ENCODE data around the gene PELI2. TPM values are rescaled to one million over a fixed set of nuclear protein-coding genes. Genes with fewer than 3 reads are reported as not detected.

Gene PELI2
- total and polyA plus RNA-seq, 2 experiments from 2014 or later = 8.0 to 24.5 TPM

- DNase-seq (ENCODE audit: low spot score) (no peak), ATAC-seq (peak; percentile 81)
- H3K27ac ChIP-seq (ENCODE audit: low read depth) = no peak overlapping the region
- H3K9me2 ChIP-seq (ENCODE audit: insufficient read depth) = no peaks in the 10 kb centered on the region
- H4K20me1 ChIP-seq (replicated peaks; ENCODE audit: insufficient read depth) = no peaks in the 10 kb centered on the region
- H3K4me2 ChIP-seq = no peak overlapping the region
- H3F3A ChIP-seq (replicated peaks; ENCODE audit: low read depth) = no peaks in the 10 kb centered on the region
- H3K4me3 ChIP-seq = no peak overlapping the region
- peaks cover 15% of the 10 kb centered on the region for H3K4me1 Mint-ChIP-seq
- no peaks in the 10 kb centered on the region for H3K27me3 ChIP-seq (ENCODE audit: insufficient read depth)
- no peak overlapping the region for H2AFZ ChIP-seq
- H3K9me3 Mint-ChIP-seq = no peaks in the 10 kb centered on the region; the same call in 2 of the 3 replicates
- no peaks in the 10 kb centered on the region for H3K36me3 ChIP-seq (ENCODE audit: insufficient read depth)
- no peak for TF ChIP-seq JUNB (IDR thresholded peaks at IDR 0.05; ENCODE audit: unreplicated experiment)
- TF ChIP-seq ZNF331 (CRISPR knock-in tag; IDR thresholded peaks at IDR 0.05; ENCODE audit: low read depth) = no peak
- TF ChIP-seq STAT1 (IDR thresholded peaks at IDR 0.05; ENCODE audit: unreplicated experiment) = no peak
- no peak for TF ChIP-seq POLR2AphosphoS5 (IDR thresholded peaks at IDR 0.05; ENCODE audit: low read depth)
- TF ChIP-seq CREB1 (CRISPR knock-in tag; IDR thresholded peaks at IDR 0.05; ENCODE audit: low read depth) = no peak
- no peak for TF ChIP-seq REST (IDR thresholded peaks at IDR 0.05; ENCODE audit: unreplicated experiment)
- TF ChIP-seq ZNF462 (CRISPR knock-in tag; IDR thresholded peaks at IDR 0.05) = no peak
- TF ChIP-seq CTCF (conservative IDR thresholded peaks at IDR 0.05; ENCODE audit: low read depth in 2 of 2) = no peak
- no peak for TF ChIP-seq ETS1 (IDR thresholded peaks at IDR 0.05)
- TF ChIP-seq NANOG (IDR thresholded peaks at IDR 0.05; ENCODE audit: borderline replicate concordance) = no peak
- no peak for TF ChIP-seq EZH2 (IDR thresholded peaks at IDR 0.05; ENCODE audit: low read depth, unreplicated experiment)
- TF ChIP-seq ZNF114 (CRISPR knock-in tag; IDR thresholded peaks at IDR 0.05) = no peak
- TF ChIP-seq EZH2phosphoT487 (IDR thresholded peaks at IDR 0.05; ENCODE audit: unreplicated experiment) = no peak
- no peak overlapping the region for H3K4me3 Mint-ChIP-seq
- H3K4me1 ChIP-seq (ENCODE audit: insufficient read depth) = no peaks in the 10 kb centered on the region; the same call in 1 of the 2 replicates
- no peak overlapping the region for H3K27ac Mint-ChIP-seq
- peaks cover 14% of the 10 kb centered on the region; the same call in 1 of the 2 replicates for H3K79me2 ChIP-seq (replicated peaks; ENCODE audit: insufficient read depth)
- no peaks in the 10 kb centered on the region for H3K27me3 Mint-ChIP-seq (ENCODE audit: insufficient read depth, low read depth, poor library complexity)
- H3K36me3 Mint-ChIP-seq (ENCODE audit: low read depth) = no peaks in the 10 kb centered on the region
Measured at GRCh38 chr14:56187736-56188135, 69.5 kb downstream of the PELI2 start.

All from GM23338 (cell line).